Panc1 (cell line): ENCODE data around the gene SEMA3G.

Experiments used
- CTCF ChIP-seq: fragments of 450-650 bp; IDR thresholded peaks from 2 replicates; pipeline ENCODE4 v1.5.1; 2017; ENCODE audit warnings: mild to moderate bottlenecking
- TF ChIP-seq, protein P1 (sequence below), 2 experiments: IDR thresholded peaks; 2 replicates each; pipeline ENCODE4 v1.6.1; 2011 to 2012; ENCODE audit warnings: low read depth in 2 of 2, control low read depth in 1 of 2, low read length in 1 of 2, mild to moderate bottlenecking in 1 of 2, moderate library complexity in 1 of 2; ENCODE audit not compliant: insufficient read depth in 1 of 2

- TF ChIP-seq CTCF, result no peak
- TF ChIP-seq, protein P1, sequence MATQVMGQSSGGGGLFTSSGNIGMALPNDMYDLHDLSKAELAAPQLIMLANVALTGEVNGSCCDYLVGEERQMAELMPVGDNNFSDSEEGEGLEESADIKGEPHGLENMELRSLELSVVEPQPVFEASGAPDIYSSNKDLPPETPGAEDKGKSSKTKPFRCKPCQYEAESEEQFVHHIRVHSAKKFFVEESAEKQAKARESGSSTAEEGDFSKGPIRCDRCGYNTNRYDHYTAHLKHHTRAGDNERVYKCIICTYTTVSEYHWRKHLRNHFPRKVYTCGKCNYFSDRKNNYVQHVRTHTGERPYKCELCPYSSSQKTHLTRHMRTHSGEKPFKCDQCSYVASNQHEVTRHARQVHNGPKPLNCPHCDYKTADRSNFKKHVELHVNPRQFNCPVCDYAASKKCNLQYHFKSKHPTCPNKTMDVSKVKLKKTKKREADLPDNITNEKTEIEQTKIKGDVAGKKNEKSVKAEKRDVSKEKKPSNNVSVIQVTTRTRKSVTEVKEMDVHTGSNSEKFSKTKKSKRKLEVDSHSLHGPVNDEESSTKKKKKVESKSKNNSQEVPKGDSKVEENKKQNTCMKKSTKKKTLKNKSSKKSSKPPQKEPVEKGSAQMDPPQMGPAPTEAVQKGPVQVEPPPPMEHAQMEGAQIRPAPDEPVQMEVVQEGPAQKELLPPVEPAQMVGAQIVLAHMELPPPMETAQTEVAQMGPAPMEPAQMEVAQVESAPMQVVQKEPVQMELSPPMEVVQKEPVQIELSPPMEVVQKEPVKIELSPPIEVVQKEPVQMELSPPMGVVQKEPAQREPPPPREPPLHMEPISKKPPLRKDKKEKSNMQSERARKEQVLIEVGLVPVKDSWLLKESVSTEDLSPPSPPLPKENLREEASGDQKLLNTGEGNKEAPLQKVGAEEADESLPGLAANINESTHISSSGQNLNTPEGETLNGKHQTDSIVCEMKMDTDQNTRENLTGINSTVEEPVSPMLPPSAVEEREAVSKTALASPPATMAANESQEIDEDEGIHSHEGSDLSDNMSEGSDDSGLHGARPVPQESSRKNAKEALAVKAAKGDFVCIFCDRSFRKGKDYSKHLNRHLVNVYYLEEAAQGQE (IDR thresholded peaks at IDR 0.05; ENCODE audit: insufficient read depth in 1 of 2, low read depth in 2 of 2, low read length in 1 of 2), result no peak
Observed at GRCh38 chr3:52398670-52399081, 46.2 kb downstream of the SEMA3G start.
